ENCODE data around the gene PRRX2. TPM values are rescaled to one million over a fixed set of nuclear protein-coding genes. Genes with fewer than 3 reads are reported as not detected.

Gene PRRX2
- total RNA-seq, 1 experiment from 2014 or later = not detected

DNA sequence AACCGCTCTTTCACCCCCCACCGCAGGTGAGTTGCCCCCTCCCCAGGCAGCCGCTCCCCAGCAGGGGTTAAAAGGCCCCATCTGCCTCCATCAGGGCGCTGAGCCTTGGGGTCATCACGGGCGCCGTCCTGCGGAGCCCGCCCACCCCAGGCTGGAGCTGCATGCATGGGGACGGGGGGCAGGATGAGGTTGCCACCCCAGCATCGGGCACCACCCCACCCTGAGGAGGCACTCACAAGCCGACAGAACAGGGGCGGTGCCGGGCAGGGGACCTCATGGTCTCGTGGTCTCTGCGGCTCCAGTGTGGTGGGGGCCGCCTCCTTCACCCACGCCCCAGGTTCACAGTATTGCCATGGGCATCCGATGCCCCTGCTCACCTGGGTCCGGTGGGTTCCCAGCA is 70.9 kb downstream of the PRRX2 start:
- Histone ChIP-seq H3K79me2 (ENCODE audit: low read length) (no peaks in the 10 kb centered on the region), H3K9ac (ENCODE audit: low read length) (no peak overlapping the region)

DNA sequence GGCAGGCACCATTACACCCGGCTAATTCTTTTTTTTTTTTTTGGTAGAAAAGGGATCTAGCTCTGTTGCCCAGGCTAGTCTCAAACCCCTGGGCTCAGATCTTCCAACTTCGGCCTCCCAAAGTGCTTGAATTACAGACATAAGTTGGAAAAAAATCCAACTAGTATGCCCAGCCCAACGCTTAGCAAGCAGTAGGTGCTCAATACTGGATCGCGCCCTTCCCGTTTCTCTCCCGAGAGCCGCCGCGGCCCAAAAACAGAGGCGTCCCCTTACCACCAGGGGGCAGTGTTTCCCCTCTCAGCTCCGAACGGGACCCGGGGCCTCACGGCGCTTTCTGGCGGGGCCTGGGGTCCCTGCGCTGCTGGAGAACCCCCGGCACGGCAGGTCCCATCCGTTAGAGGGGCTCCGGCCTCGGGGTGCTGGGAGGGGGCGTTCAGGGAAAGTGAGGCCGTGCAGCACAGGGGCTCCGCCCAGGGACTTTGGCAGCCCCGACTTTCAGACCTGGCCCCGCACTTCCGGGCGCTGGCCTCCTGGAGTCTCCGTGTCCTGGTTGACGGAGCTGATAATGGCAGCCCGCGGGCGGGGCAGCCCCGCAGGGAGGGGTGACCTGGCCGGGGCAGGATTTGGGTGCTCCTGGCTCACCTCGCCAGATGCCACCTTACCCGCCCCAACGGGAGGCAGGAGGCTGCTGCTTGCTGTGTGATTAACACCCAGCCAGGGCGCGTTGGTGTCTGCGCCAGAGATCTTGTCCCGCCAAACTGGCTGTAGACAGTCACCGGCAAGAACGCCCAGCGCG is 72.2 kb downstream of the PRRX2 start:
- DNase-seq = peak; percentile 90
- Histone ChIP-seq H3K79me2 (ENCODE audit: low read length) (no peaks in the 10 kb centered on the region), H3K27ac (ENCODE audit: low read length) (no peak overlapping the region), H2AFZ (ENCODE audit: low read length) (no peak overlapping the region), H3K9me2 (replicated peaks; ENCODE audit: insufficient read depth, low read length) (no peaks in the 10 kb centered on the region), H3K4me1 (ENCODE audit: low read length) (0 out of 2 replicates have a peak, but pooled peaks cover 4% of the 10 kb centered on the region), H3K36me3 (ENCODE audit: insufficient read depth, low read length) (no peaks in the 10 kb centered on the region), H3K9me3 (ENCODE audit: low read length) (no peaks in the 10 kb centered on the region), H3K4me3 (ENCODE audit: low read length) (peak overlapping the region; percentile 50; the same call in 1 of the 2 replicates), H3K27me3 (ENCODE audit: low read length) (no peaks in the 10 kb centered on the region), H3K4me2 (ENCODE audit: low read depth, low read length, poor library complexity, severe bottlenecking) (peak overlapping the region; percentile 55), H4K20me1 (ENCODE audit: insufficient read depth, low read depth, low read length) (no peaks in the 10 kb centered on the region), H3K9ac (ENCODE audit: low read length) (peak overlapping the region; percentile 59)

More for the DNA sequence above, 70.9 kb downstream of the PRRX2 start:
- Histone ChIP-seq H3K4me3 (ENCODE audit: low read length) (no peak overlapping the region), H4K20me1 (ENCODE audit: insufficient read depth, low read depth, low read length) (no peaks in the 10 kb centered on the region), H3K27ac (ENCODE audit: low read length) (no peak overlapping the region), H3K36me3 (ENCODE audit: insufficient read depth, low read length) (no peaks in the 10 kb centered on the region), H3K4me1 (ENCODE audit: low read length) (0 out of 2 replicates have a peak, but pooled peaks cover 4% of the 10 kb centered on the region), H2AFZ (ENCODE audit: low read length) (no peak overlapping the region), H3K4me2 (ENCODE audit: low read depth, low read length, poor library complexity, severe bottlenecking) (no peak overlapping the region), H3K9me2 (replicated peaks; ENCODE audit: insufficient read depth, low read length) (no peaks in the 10 kb centered on the region), H3K27me3 (ENCODE audit: low read length) (no peaks in the 10 kb centered on the region), H3K9me3 (ENCODE audit: low read length) (no peaks in the 10 kb centered on the region)
- DNase-seq = no peak

DNA sequence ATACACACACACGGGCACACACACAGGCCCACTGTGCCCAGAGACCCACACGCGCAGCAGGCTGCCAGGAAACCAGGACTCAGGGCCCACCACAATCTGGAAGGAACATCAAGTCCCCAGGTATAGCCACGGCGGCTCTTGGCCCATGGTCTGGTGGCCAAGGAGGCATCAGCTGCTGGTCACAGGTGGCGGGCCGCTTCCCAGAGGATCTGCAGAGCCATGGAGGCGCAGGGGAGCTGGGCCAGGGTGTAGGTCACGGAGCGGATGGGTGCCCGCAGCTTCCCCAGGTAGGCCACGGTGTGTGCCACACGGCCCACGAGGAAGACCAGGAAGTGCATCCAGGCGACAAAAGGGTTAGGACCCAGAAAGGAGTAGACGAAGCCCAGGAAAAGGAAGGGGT is 74.0 kb downstream of the PRRX2 start:
- Histone ChIP-seq H4K20me1 (ENCODE audit: insufficient read depth, low read depth, low read length) (no peaks in the 10 kb centered on the region), H3K9ac (ENCODE audit: low read length) (no peak overlapping the region), H3K27ac (ENCODE audit: low read length) (no peak overlapping the region), H3K79me2 (ENCODE audit: low read length) (no peaks in the 10 kb centered on the region), H3K9me2 (replicated peaks; ENCODE audit: insufficient read depth, low read length) (no peaks in the 10 kb centered on the region), H3K9me3 (ENCODE audit: low read length) (no peaks in the 10 kb centered on the region), H3K27me3 (ENCODE audit: low read length) (no peaks in the 10 kb centered on the region), H3K4me1 (ENCODE audit: low read length) (0 out of 2 replicates have a peak, but pooled peaks cover 4% of the 10 kb centered on the region), H3K4me3 (ENCODE audit: low read length) (no peak overlapping the region), H2AFZ (ENCODE audit: low read length) (no peak overlapping the region), H3K4me2 (ENCODE audit: low read depth, low read length, poor library complexity, severe bottlenecking) (no peak overlapping the region), H3K36me3 (ENCODE audit: insufficient read depth, low read length) (no peaks in the 10 kb centered on the region)
- no peak for DNase-seq

DNA sequence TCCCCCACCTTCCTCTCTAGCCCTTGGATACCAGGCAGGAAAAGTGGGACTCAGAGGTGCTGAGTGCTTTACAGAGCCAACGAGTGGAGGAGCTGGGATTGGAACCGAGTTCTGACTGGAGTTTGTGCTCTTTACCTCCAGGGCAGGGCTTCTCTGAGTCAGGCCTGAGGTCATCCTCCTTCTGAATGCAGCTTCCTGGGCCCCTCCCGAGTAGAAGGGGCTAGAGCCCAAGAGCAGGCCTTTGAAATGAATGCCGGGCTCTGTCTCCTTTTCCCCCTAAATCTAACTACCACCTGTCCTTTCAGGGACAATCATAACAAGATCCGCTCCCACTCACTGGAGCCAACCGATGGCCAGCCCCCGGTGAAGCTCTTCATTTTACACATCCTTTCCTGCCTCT is 74.7 kb downstream of the PRRX2 start:
- DNase-seq = no peak
- no peaks in the 10 kb centered on the region for H3K9me3 ChIP-seq (ENCODE audit: low read length)
- H3K4me2 ChIP-seq (ENCODE audit: low read depth, low read length, poor library complexity, severe bottlenecking) = no peak overlapping the region
- H4K20me1 ChIP-seq (ENCODE audit: insufficient read depth, low read depth, low read length) = no peaks in the 10 kb centered on the region
- no peak overlapping the region for H2AFZ ChIP-seq (ENCODE audit: low read length)
- H3K9me2 ChIP-seq (replicated peaks; ENCODE audit: insufficient read depth, low read length) = no peaks in the 10 kb centered on the region
- H3K4me1 ChIP-seq (ENCODE audit: low read length) = 0 out of 2 replicates have a peak, but pooled peaks cover 4% of the 10 kb centered on the region
- H3K9ac ChIP-seq (ENCODE audit: low read length) = no peak overlapping the region
- no peak overlapping the region for H3K4me3 ChIP-seq (ENCODE audit: low read length)
- no peaks in the 10 kb centered on the region for H3K79me2 ChIP-seq (ENCODE audit: low read length)
- no peaks in the 10 kb centered on the region for H3K27me3 ChIP-seq (ENCODE audit: low read length)
- H3K27ac ChIP-seq (ENCODE audit: low read length) = no peak overlapping the region
- no peaks in the 10 kb centered on the region for H3K36me3 ChIP-seq (ENCODE audit: insufficient read depth, low read length)

DNA sequence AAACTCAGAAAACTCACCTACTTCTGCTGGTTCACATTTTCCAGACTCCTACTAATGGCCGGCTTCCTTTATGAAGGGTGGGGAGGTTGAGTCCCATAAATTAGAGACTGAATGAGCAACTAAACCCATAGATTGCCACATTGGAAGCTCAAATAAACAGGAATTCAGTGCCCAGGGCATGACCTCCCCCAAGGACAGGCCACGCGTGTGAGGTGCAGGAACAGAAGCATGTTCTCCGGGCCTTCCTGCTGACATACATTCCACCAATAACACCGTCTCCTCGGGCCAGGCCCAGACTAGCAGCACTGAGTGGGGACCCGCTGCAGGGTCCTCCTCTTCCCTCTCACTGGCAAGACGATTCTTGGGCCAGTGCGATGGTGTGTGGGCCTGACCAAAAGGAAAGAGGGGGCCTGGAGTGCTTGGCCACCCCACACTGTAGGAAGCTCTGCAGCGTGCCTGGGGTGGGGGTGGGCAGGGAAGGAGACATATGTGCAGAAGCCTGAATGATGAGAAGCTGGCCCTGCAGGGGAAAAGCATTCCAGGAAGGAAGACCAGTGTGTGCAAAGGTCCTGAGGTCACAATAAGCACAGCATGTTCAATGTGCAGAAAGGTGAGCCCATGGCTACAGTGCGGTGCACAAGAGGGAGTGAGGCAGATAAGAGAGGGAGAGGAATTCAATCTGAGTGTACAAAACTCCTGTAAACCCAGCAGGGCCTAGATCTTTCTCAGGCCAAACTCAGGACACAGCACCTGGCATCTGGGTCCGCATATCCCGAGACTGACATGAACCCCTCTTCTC is 75.4 kb downstream of the PRRX2 start:
- H3K4me3 ChIP-seq (ENCODE audit: low read length) = no peak overlapping the region
- no peaks in the 10 kb centered on the region for H3K36me3 ChIP-seq (ENCODE audit: insufficient read depth, low read length)
- H3K27me3 ChIP-seq (ENCODE audit: low read length) = no peaks in the 10 kb centered on the region
- H3K9me2 ChIP-seq (replicated peaks; ENCODE audit: insufficient read depth, low read length) = no peaks in the 10 kb centered on the region
- 0 out of 2 replicates have a peak, but pooled peaks cover 4% of the 10 kb centered on the region for H3K4me1 ChIP-seq (ENCODE audit: low read length)
- H2AFZ ChIP-seq (ENCODE audit: low read length) = no peak overlapping the region
- H3K4me2 ChIP-seq (ENCODE audit: low read depth, low read length, poor library complexity, severe bottlenecking) = no peak overlapping the region
- no peaks in the 10 kb centered on the region for H4K20me1 ChIP-seq (ENCODE audit: insufficient read depth, low read depth, low read length)
- H3K9ac ChIP-seq (ENCODE audit: low read length) = no peak overlapping the region
- no peak for DNase-seq
- no peaks in the 10 kb centered on the region for H3K9me3 ChIP-seq (ENCODE audit: low read length)
- no peaks in the 10 kb centered on the region for H3K79me2 ChIP-seq (ENCODE audit: low read length)
- no peak overlapping the region for H3K27ac ChIP-seq (ENCODE audit: low read length)

DNA sequence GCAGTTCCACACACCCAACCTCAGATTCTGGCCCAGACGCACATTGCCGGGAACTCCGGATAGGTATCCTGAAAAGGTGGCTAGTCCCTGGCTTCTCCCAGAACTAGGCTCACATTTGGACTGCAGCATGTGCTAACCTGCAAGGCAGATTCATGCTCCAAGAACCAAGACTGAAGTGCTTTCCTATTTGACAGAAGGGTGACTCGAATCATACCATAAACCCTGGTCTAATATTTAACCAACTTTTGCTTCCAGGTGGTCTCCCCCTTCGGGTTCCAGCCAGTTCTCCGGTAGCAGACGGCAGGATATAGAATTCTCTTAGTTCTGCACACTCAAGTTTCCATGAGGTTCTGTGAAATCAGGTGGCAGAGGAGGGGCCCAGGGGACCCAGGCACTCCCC is 79.8 kb downstream of the PRRX2 start:
- Histone ChIP-seq H3K4me2 (ENCODE audit: low read depth, low read length, poor library complexity, severe bottlenecking) (no peak overlapping the region), H3K4me1 (ENCODE audit: low read length) (no peaks in the 10 kb centered on the region), H2AFZ (ENCODE audit: low read length) (no peak overlapping the region), H3K36me3 (ENCODE audit: insufficient read depth, low read length) (no peaks in the 10 kb centered on the region), H3K4me3 (ENCODE audit: low read length) (no peak overlapping the region), H3K9me3 (ENCODE audit: low read length) (no peaks in the 10 kb centered on the region), H3K9me2 (replicated peaks; ENCODE audit: insufficient read depth, low read length) (no peaks in the 10 kb centered on the region), H3K79me2 (ENCODE audit: low read length) (no peaks in the 10 kb centered on the region), H4K20me1 (ENCODE audit: insufficient read depth, low read depth, low read length) (no peaks in the 10 kb centered on the region), H3K27me3 (ENCODE audit: low read length) (no peaks in the 10 kb centered on the region), H3K9ac (ENCODE audit: low read length) (no peak overlapping the region), H3K27ac (ENCODE audit: low read length) (no peak overlapping the region)
- DNase-seq = no peak

DNA sequence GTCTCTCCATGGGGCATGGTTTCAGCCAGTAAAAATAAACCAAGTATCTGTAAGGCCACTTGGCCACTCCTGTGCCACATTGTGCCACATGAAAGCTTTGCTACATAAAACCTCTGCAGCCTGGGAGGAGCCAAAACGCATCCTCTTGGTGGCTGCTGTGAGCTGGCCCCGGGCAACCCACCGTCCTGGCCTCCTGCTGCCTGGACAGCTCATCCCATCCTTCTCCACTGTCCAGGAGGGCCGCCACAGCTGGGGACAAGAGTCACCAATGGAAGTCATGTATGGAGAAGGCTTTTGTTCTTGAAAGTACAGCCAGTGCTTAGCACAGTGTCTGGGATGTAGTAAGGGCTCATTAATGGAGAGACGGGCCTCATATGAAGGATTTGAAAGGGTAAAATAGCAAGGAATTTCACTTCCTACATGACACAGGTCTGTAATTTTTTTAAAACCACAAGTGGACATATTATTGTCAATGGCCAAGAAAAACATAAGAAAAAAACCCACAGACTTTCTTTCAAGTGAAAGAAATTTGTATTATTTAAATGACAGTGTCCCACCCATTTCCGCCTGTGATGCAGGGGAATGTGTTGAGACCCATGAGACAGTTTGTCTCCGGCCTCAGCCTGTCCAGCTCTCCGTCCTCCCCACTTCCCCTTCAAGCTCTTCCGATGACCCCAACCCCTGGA is 80.8 kb downstream of the PRRX2 start:
- Histone ChIP-seq H3K9me2 (replicated peaks; ENCODE audit: insufficient read depth, low read length) (no peaks in the 10 kb centered on the region), H3K27me3 (ENCODE audit: low read length) (no peaks in the 10 kb centered on the region), H3K79me2 (ENCODE audit: low read length) (no peaks in the 10 kb centered on the region), H3K4me2 (ENCODE audit: low read depth, low read length, poor library complexity, severe bottlenecking) (no peak overlapping the region), H4K20me1 (ENCODE audit: insufficient read depth, low read depth, low read length) (no peaks in the 10 kb centered on the region), H3K4me3 (ENCODE audit: low read length) (no peak overlapping the region), H3K9ac (ENCODE audit: low read length) (no peak overlapping the region), H2AFZ (ENCODE audit: low read length) (no peak overlapping the region), H3K9me3 (ENCODE audit: low read length) (no peaks in the 10 kb centered on the region), H3K4me1 (ENCODE audit: low read length) (no peaks in the 10 kb centered on the region), H3K27ac (ENCODE audit: low read length) (no peak overlapping the region), H3K36me3 (ENCODE audit: insufficient read depth, low read length) (no peaks in the 10 kb centered on the region)
- DNase-seq = no peak

DNA sequence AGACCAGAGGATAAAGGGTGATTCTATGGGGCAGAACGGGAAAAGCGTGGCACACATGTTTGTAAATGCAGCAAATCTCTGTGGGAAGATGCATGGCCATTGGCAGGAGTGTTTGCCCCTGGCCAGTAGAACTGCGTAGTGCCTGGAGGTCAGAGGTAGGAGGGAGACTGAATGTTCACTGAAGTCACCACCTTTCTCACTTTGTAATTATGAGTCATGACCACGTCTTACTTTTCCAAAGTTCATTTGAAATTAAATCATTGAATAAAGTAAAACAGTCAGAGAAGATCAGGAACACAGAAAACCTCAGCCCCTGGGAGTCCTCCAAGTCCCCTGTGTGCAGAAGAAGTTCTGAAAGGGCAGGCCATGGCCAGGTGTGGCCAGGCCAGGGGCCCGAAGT is 82.8 kb downstream of the PRRX2 start:
- H3K4me1 ChIP-seq (ENCODE audit: low read length) = no peaks in the 10 kb centered on the region
- no peak overlapping the region for H3K9ac ChIP-seq (ENCODE audit: low read length)
- no peak overlapping the region for H3K4me3 ChIP-seq (ENCODE audit: low read length)
- no peak overlapping the region for H3K27ac ChIP-seq (ENCODE audit: low read length)
- H3K9me2 ChIP-seq (replicated peaks; ENCODE audit: insufficient read depth, low read length) = no peaks in the 10 kb centered on the region
- no peak overlapping the region for H2AFZ ChIP-seq (ENCODE audit: low read length)
- no peaks in the 10 kb centered on the region for H3K79me2 ChIP-seq (ENCODE audit: low read length)
- no peak for DNase-seq
- H3K9me3 ChIP-seq (ENCODE audit: low read length) = no peaks in the 10 kb centered on the region
- no peak overlapping the region for H3K4me2 ChIP-seq (ENCODE audit: low read depth, low read length, poor library complexity, severe bottlenecking)
- H3K27me3 ChIP-seq (ENCODE audit: low read length) = no peaks in the 10 kb centered on the region
- H3K36me3 ChIP-seq (ENCODE audit: insufficient read depth, low read length) = no peaks in the 10 kb centered on the region
- no peaks in the 10 kb centered on the region for H4K20me1 ChIP-seq (ENCODE audit: insufficient read depth, low read depth, low read length)

All from Karpas-422 (cell line).